ENCODE results near the gene DLX2. TPM values are rescaled to one million over a fixed set of nuclear protein-coding genes. Genes with fewer than 3 reads are reported as not detected.
"Not testable (repeated sequence)": the region's sequence is repeated elsewhere in the genome, so short reads cannot be mapped to it uniquely, and the experiment has no call there.

Gene DLX2
- total RNA-seq, 1 experiment from 2014 or later: 0.82 TPM

GRCh38 chr2:172072303-172072702, 30.4 kb downstream of the DLX2 start:
- H3K36me3 ChIP-seq (ENCODE audit: control insufficient read depth, insufficient read depth, low read length): no peaks in the 10 kb centered on the region
- H3K4me1 ChIP-seq: no peaks in the 10 kb centered on the region; the same call in 1 of the 2 replicates
- Mint-ChIP-seq H3K9me3 (ENCODE audit: unreplicated experiment) (no peaks in the 10 kb centered on the region), H3K27me3 (ENCODE audit: insufficient read depth, unreplicated experiment) (no peaks in the 10 kb centered on the region), H3K36me3 (ENCODE audit: insufficient read depth, unreplicated experiment) (no peaks in the 10 kb centered on the region), H3K27ac (ENCODE audit: unreplicated experiment) (no peak overlapping the region), H3K4me1 (ENCODE audit: low read depth, unreplicated experiment) (peaks cover 10% of the 10 kb centered on the region), H3K4me3 (ENCODE audit: unreplicated experiment) (no peak overlapping the region)
- intact Hi-C loops (cut with micrococcal nuclease; ENCODE audit: unreplicated experiment): no loop called here
- no peaks in the 10 kb centered on the region for H3K9me3 ChIP-seq
- ChIA-PET CTCF (no interaction called here), POLR2A (no interaction called here)
- no peak for DNase-seq
- TF ChIP-seq, protein P1, sequence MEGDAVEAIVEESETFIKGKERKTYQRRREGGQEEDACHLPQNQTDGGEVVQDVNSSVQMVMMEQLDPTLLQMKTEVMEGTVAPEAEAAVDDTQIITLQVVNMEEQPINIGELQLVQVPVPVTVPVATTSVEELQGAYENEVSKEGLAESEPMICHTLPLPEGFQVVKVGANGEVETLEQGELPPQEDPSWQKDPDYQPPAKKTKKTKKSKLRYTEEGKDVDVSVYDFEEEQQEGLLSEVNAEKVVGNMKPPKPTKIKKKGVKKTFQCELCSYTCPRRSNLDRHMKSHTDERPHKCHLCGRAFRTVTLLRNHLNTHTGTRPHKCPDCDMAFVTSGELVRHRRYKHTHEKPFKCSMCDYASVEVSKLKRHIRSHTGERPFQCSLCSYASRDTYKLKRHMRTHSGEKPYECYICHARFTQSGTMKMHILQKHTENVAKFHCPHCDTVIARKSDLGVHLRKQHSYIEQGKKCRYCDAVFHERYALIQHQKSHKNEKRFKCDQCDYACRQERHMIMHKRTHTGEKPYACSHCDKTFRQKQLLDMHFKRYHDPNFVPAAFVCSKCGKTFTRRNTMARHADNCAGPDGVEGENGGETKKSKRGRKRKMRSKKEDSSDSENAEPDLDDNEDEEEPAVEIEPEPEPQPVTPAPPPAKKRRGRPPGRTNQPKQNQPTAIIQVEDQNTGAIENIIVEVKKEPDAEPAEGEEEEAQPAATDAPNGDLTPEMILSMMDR (IDR thresholded peaks at IDR 0.05; ENCODE audit: insufficient read depth in 1 of 2, low read depth in 1 of 2, low read length in 1 of 2, severe bottlenecking in 1 of 2, unreplicated experiment in 1 of 2): no peak
- no peaks in the 10 kb centered on the region for H3K27me3 ChIP-seq (replicated peaks; ENCODE audit: control insufficient read depth, insufficient read depth, low read length)
- BruUV-seq (replicated peaks): no TSS peak
- no peak overlapping the region for H3K4me3 ChIP-seq (ENCODE audit: low read depth, low read length)

GRCh38 chr2:172070936-172071335, 31.8 kb downstream of the DLX2 start:
- H3K36me3 ChIP-seq (ENCODE audit: control insufficient read depth, insufficient read depth, low read length): no peaks in the 10 kb centered on the region
- no peak overlapping the region for H3K27ac Mint-ChIP-seq (ENCODE audit: unreplicated experiment)
- peaks cover 10% of the 10 kb centered on the region for H3K4me1 Mint-ChIP-seq (ENCODE audit: low read depth, unreplicated experiment)
- no peak overlapping the region for H3K4me3 ChIP-seq (ENCODE audit: low read depth, low read length)
- H3K27me3 Mint-ChIP-seq (ENCODE audit: insufficient read depth, unreplicated experiment): no peaks in the 10 kb centered on the region
- TF ChIP-seq, protein P1 (IDR thresholded peaks at IDR 0.05; ENCODE audit: insufficient read depth in 1 of 2, low read depth in 1 of 2, low read length in 1 of 2, severe bottlenecking in 1 of 2, unreplicated experiment in 1 of 2): no peak
- ChIA-PET POLR2A (no interaction called here), CTCF (no interaction called here)
- H3K27me3 ChIP-seq (replicated peaks; ENCODE audit: control insufficient read depth, insufficient read depth, low read length): no peaks in the 10 kb centered on the region
- BruUV-seq (replicated peaks): no TSS peak
- DNase-seq: no peak
- H3K4me3 Mint-ChIP-seq (ENCODE audit: unreplicated experiment): no peak overlapping the region
- no peaks in the 10 kb centered on the region for H3K36me3 Mint-ChIP-seq (ENCODE audit: insufficient read depth, unreplicated experiment)
- H3K4me1 ChIP-seq: no peaks in the 10 kb centered on the region; the same call in 1 of the 2 replicates
- intact Hi-C loops (cut with micrococcal nuclease; ENCODE audit: unreplicated experiment): no loop called here
- H3K9me3 Mint-ChIP-seq (ENCODE audit: unreplicated experiment): no peaks in the 10 kb centered on the region
- H3K9me3 ChIP-seq: no peaks in the 10 kb centered on the region

GRCh38 chr2:172067905-172068304, 34.8 kb downstream of the DLX2 start:
- H3K9me3 Mint-ChIP-seq (ENCODE audit: unreplicated experiment); H3K4me3 ChIP-seq (ENCODE audit: low read depth, low read length); H3K27me3 ChIP-seq (replicated peaks; ENCODE audit: control insufficient read depth, insufficient read depth, low read length); H3K4me1 ChIP-seq; H3K27me3 Mint-ChIP-seq (ENCODE audit: insufficient read depth, unreplicated experiment); CTCF ChIA-PET; H3K9me3 ChIP-seq; POLR2A ChIA-PET; H3K4me3 Mint-ChIP-seq (ENCODE audit: unreplicated experiment); H3K4me1 Mint-ChIP-seq (ENCODE audit: low read depth, unreplicated experiment); intact Hi-C loops (cut with micrococcal nuclease; ENCODE audit: unreplicated experiment); DNase-seq; H3K36me3 Mint-ChIP-seq (ENCODE audit: insufficient read depth, unreplicated experiment); H3K36me3 ChIP-seq (ENCODE audit: control insufficient read depth, insufficient read depth, low read length); H3K27ac Mint-ChIP-seq (ENCODE audit: unreplicated experiment); BruUV-seq (replicated peaks): not testable (repeated sequence)

DNA sequence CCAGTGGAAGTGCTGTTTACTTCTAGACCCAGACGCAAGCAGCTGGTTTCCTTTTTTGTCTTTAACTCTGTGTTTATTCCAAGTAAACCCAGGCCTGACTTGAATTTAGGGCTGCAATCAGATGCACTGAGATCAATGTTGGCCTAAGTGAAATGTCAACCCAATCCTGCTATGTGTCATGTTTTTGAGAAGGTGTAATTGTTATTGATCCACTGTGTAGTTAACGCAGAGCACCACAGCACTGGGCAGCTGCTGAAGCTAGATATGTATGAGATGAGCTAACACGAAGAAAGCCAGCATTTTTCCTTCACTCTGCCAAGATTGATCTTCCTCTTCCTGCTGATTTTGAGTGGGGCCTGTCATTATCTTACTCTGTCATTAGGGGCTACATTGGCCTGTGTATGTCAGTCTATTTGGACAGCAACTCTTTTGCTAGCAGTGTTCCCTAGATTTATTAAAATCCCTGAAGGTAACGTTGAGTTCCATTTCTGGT, 36.3 kb downstream of the DLX2 start:
- Histone ChIP-seq H3K4me1 (no peaks in the 10 kb centered on the region), H3K27me3 (replicated peaks; ENCODE audit: control insufficient read depth, insufficient read depth, low read length) (no peaks in the 10 kb centered on the region), H3K9me3 (no peaks in the 10 kb centered on the region), H3K4me3 (ENCODE audit: low read depth, low read length) (no peak overlapping the region), H3K36me3 (ENCODE audit: control insufficient read depth, insufficient read depth, low read length) (no peaks in the 10 kb centered on the region)
- H3K27ac Mint-ChIP-seq (ENCODE audit: unreplicated experiment): no peak overlapping the region
- H3K4me3 Mint-ChIP-seq (ENCODE audit: unreplicated experiment): no peak overlapping the region
- intact Hi-C loops (cut with micrococcal nuclease; ENCODE audit: unreplicated experiment): no loop called here
- ChIA-PET POLR2A (no interaction called here), CTCF (no interaction called here)
- TF ChIP-seq, protein P1 (IDR thresholded peaks at IDR 0.05; ENCODE audit: insufficient read depth in 1 of 2, low read depth in 1 of 2, low read length in 1 of 2, severe bottlenecking in 1 of 2, unreplicated experiment in 1 of 2): no peak
- no peaks in the 10 kb centered on the region for H3K27me3 Mint-ChIP-seq (ENCODE audit: insufficient read depth, unreplicated experiment)
- no peak for DNase-seq
- BruUV-seq (replicated peaks): no TSS peak
- H3K9me3 Mint-ChIP-seq (ENCODE audit: unreplicated experiment): no peaks in the 10 kb centered on the region
- no peaks in the 10 kb centered on the region for H3K4me1 Mint-ChIP-seq (ENCODE audit: low read depth, unreplicated experiment)
- no peaks in the 10 kb centered on the region for H3K36me3 Mint-ChIP-seq (ENCODE audit: insufficient read depth, unreplicated experiment)
